ENCODE measurements around the gene COL16A1.
A peak's percentile ranks its signal among the peaks of the same experiment; 100 is the strongest.

The COL16A1 gene

GRCh38 chr1:31667065-31667785 lies 36.6 kb downstream of the COL16A1 start:
- DNase-seq (ENCODE audit: low read depth in 2 of 3, low spot score in 2 of 3) = no peak

- no peak for DNase-seq (ENCODE audit: low read depth in 2 of 3, low spot score in 2 of 3)
Observed at GRCh38 chr1:31666263-31666963, 37.4 kb downstream of the COL16A1 start.

- DNase-seq (ENCODE audit: low read depth in 2 of 3, low spot score in 2 of 3) = no peak
Observed at GRCh38 chr1:31665234-31665878, 38.5 kb downstream of the COL16A1 start.

- no peak for DNase-seq (ENCODE audit: low read depth in 2 of 3, low spot score in 2 of 3)
Observed at GRCh38 chr1:31664528-31664927, 39.3 kb downstream of the COL16A1 start.

- peak; percentile 12 to 59 (median 49) for DNase-seq (ENCODE audit: low read depth in 2 of 3, low spot score in 2 of 3)
Observed at GRCh38 chr1:31663622-31664452, 40.0 kb downstream of the COL16A1 start.

GRCh38 chr1:31662463-31662862 lies 41.4 kb downstream of the COL16A1 start:
- no peak for DNase-seq (ENCODE audit: low read depth in 2 of 3, low spot score in 2 of 3)

- DNase-seq (ENCODE audit: low read depth in 2 of 3, low spot score in 2 of 3) = no peak
Observed at GRCh38 chr1:31661856-31662255, 42.0 kb downstream of the COL16A1 start.

GRCh38 chr1:31660871-31661455 lies 42.9 kb downstream of the COL16A1 start:
- DNase-seq (ENCODE audit: low read depth in 2 of 3, low spot score in 2 of 3) = no peak

- no peak for DNase-seq (ENCODE audit: low read depth in 2 of 3, low spot score in 2 of 3)
Observed at GRCh38 chr1:31659889-31660288, 43.9 kb downstream of the COL16A1 start.

GRCh38 chr1:31658721-31659120 lies 45.1 kb downstream of the COL16A1 start:
- DNase-seq (ENCODE audit: low read depth in 2 of 3, low spot score in 2 of 3) = no peak

- no peak for DNase-seq (ENCODE audit: low read depth in 2 of 3, low spot score in 2 of 3)
Observed at GRCh38 chr1:31657972-31658510, 45.8 kb downstream of the COL16A1 start.

GRCh38 chr1:31657020-31657804 lies 46.6 kb downstream of the COL16A1 start:
- DNase-seq (ENCODE audit: low read depth in 2 of 3, low spot score in 2 of 3) = no peak

- DNase-seq (ENCODE audit: low read depth in 2 of 3, low spot score in 2 of 3) = no peak
Observed at GRCh38 chr1:31655756-31656155, 48.1 kb downstream of the COL16A1 start.

GRCh38 chr1:31655104-31655503 lies 48.7 kb downstream of the COL16A1 start:
- DNase-seq (ENCODE audit: low read depth in 2 of 3, low spot score in 2 of 3) = no peak

- DNase-seq (ENCODE audit: low read depth in 2 of 3, low spot score in 2 of 3) = no peak
Observed at GRCh38 chr1:31654474-31654776, 49.4 kb downstream of the COL16A1 start.

- no peak for DNase-seq (ENCODE audit: low read depth in 2 of 3, low spot score in 2 of 3)
Observed at GRCh38 chr1:31653717-31654473, 49.9 kb downstream of the COL16A1 start.

GRCh38 chr1:31652891-31653499 lies 50.8 kb downstream of the COL16A1 start:
- DNase-seq (ENCODE audit: low read depth in 2 of 3, low spot score in 2 of 3) = no peak

GRCh38 chr1:31651766-31652165 lies 52.1 kb downstream of the COL16A1 start:
- no peak for DNase-seq (ENCODE audit: low read depth in 2 of 3, low spot score in 2 of 3)

- DNase-seq (ENCODE audit: low read depth in 2 of 3, low spot score in 2 of 3) = no peak
Observed at GRCh38 chr1:31651089-31651420, 52.8 kb downstream of the COL16A1 start.
